Activated T-cell treated with anti-CD3 and anti-CD28 coated beads for 24 hours (primary cell): ENCODE measurements around the gene KCNMA1.

Experiments used
- DNase-seq: peaks from one replicate; pipeline ENCODE4 v3.0.0-alpha.2; 2020; ENCODE audit warnings: low read depth

KCNMA1 gene

DNA sequence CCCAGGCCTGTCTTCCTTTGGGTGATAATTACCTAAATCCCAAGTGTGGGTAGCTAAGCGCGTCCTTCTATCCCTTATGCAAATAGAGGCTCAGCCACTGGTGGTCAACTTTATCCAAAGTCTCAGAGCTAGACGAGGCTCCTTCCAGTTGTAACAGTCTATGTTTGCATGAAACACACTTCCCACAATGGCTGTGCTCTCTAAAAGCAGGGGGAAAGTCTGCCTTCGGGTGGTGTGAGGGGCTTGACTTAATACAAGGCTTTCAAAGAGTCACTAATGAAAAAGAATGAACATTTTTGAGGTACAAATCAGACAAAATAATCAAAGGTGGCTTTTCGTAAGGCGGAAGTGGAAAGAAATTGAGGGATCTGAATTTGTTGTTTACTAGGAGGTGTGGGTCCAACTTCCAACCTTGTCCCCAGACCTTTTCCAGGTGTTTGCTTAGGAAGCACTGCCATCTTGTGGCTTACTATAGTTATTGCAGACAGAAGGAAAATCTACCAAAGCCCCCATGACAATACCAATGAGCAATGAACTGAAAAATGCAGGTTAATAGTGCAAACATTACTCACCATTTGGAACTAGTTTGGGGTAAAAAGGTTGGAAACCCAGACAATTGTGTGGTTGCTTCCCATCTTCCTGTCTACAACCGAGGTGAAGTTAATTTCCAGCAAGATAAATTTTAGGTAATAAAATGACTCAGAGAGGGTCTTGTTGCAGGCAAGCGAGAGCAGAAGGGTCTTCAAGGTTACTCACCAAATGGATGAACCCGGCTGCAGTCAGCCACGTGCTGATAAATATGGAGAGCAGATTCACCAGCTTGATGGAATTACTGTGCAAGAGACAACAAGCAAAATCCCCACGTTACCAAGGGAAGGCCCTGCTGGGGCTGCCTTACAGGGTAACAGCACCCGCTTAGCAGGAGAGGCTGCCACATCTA lies 525.7 kb downstream of the KCNMA1 start:
- no peak for DNase-seq

DNA sequence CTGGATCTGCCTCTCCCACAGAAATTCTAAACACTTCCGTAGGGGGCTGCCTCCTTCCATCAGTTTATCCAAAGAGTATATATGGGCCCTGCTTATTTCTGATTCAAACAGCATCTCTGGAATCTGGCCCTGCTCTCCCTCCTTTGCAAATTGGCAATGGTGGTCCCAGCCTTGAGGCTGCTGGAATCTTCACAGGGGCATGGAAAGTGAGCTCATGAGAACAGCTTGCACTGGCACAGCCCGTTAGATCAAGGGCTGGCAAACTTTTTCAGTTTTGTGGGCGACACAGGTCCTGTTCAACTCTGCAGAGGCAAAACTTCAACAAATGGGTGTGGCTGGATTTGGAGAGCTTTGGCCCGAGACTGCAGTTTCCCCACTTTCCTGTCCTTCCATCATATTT lies 526.9 kb downstream of the KCNMA1 start:
- DNase-seq: no peak

DNA sequence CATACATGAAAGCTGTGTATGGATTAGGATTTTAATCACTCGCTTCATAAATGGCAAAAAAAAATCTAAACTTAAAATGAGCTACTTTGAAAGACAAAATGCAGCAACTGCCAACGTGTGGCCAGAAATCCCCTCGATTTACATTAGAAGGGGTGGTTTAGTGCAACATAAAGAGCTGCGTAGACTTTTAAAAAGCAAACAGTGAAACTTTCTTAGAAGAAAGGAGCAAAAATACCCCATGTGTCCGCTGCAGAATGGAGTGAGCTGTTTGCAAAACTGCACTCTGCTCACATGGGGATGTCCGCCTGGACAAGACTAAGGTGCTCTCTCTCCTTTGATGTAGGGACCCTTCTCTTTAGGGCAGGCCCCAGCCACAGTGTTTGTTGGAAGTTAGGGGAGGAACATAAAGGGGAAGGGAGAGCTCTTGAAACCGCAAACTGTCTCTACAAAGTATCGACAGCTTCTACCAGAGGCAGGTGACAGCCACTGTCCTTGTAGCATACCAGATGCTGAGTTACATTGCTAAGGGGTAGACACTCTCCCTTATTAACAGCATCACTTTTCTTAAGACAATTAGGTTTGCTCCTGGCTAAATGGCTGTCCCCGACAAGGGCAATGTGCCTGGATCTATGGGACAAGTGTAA lies 528.1 kb downstream of the KCNMA1 start:
- DNase-seq: no peak

DNA sequence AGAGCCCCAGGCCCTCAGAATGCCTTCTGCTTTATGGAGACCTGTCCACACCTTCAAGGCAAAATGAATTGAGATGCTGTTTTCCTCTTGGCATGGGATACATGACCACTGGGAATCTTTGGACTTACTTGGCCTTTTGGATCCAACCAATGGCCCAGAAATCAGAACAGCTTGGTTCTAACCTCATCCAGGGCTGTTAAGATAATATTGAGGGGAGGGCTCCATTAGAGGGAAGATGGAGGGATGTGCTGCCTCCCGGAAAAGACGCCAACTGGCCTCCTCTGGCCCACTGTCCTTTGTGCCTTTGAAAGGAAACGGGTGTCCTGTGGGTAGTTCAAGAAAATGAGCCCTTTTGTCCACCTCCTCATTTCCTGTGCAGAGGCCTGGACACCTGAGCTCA lies 530.9 kb downstream of the KCNMA1 start:
- no peak for DNase-seq

DNA sequence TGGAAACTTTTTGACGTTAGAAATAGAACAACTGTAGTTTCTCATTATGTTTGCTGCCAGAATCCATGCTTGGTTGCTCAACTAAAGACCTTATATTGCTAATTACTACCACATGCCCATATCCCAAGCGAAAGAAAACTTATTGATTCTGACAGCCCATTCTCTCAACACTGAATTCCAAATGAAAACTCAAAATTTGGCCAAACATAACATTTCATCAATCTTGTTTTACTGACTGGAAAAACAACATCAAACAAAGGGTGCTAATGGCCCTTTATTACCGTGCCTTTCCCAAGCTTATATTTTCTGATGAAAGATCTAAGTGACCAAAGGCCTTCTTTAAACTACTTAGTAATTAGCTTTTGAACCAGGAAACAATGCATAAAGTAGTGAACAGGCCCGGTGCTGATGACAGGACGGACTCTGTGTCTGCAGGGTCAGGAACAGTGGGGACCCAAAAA lies 531.8 kb downstream of the KCNMA1 start:
- no peak for DNase-seq

DNA sequence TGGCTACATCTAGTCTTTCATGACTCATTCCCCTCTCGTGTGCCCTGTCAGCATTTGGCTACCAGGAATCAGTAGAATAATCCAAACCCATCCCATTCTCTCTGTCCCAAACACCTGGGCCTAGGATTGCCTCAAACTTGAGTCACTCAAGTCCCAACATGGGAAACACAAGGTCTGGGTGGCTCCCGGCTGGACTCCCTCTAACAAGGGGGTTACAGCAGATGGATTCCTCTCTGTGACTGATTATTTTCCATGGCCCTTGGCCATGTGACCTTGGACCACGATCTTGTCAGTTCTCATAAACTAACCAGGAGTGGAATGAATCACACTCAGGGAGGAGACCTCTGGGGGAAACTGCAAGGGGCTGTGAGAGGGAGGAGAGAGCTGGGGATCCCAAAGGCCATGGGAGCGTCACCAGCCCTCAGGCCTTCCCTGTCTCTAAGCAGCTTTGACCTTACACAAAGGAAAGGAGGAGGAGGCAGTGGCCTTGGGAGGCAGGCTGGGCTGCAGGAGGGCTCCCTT lies 533.1 kb downstream of the KCNMA1 start:
- DNase-seq: no peak

DNA sequence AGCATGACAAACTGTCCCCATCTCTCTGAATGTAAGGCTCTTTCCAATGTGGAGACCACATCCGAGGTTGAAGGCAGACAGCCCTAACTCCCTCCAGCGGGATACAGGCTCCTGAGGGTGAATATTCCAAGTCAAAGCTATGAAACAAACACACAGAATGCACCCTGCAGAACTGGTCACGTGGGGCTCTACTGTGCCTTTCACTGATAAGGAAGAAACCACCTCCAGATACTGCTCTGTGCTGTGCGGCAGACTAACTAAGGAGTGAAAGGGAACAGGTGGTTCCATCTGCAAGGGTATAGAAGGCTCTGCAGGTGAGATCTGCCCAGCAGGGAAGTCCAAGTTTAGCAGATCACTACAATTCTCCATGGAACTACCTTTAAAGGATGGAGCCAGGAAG lies 534.4 kb downstream of the KCNMA1 start:
- no peak for DNase-seq

DNA sequence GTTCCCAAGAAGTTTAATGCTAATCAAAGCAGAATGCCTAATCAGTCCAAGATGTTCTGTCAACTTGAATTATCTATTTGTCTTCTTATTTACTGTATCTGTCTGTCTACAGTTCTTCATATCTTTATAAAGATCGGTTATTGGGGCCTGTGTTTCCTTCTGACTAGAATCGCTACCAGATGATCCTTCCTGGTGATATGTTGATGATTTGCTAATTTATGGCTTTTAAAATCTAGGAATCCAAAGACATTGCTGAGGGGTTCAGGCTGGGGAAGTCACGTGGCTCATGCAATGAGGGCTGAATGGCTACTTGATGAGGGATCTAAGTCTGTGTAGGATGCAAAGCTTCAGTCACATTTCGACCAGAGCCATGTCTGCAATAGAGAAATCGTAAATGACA lies 536.3 kb downstream of the KCNMA1 start:
- DNase-seq: no peak

DNA sequence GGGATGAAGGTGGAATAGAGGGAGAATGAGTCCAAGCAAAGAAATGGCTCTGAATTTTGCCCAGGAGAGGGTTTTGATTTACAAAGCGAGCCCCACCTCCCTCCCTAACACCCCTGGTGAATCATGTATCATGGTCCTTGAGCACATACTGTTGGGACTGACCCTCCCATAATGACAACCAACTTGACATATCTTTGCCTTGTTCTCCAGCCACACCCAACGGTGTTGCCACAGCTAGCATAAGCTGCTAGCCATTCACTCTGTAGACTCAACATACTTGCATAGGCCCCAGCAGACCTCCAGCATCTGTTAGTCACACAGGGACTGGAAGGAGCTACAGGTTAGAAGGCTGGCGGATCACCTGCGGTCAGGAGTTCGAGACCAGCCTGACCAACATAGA lies 538.5 kb downstream of the KCNMA1 start:
- no peak for DNase-seq

DNA sequence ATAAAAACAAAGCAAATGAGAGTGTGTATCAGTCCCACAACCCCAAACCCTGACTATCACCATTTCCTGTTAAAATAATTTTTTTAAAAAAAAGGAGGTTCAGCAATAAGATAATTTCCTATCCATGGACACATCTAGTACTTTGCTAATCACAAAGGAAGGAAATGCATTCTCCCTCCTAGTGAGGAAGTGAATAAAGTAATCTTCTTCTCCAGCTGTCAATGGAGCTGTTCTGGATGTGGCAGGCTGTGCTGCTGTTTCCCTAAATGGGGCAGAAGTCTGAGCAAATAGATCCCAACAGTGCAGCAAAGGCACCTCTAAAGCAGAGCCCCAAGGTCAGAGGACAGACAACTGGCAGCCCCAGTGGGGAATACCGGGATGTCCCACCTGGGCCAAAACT lies 540.0 kb downstream of the KCNMA1 start:
- no peak for DNase-seq

DNA sequence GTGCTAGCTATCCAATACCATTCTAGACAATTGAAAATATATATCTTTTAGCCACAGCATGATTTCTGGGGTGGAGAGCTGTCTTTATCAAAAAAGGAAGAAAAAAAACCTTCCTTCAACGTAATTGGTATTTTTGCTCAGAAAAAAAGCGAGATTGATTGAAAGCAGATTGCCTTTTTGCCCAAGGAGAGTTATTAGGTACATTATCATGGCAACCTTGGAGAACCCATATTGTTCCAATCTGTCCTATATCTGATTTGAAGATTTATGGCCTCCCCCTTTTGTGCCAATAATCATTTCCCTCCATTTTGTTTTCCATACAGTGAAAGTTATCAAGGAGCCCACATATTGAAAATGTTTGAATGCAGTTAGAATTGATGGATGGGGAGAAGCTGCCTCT lies 544.5 kb downstream of the KCNMA1 start:
- DNase-seq: no peak

DNA sequence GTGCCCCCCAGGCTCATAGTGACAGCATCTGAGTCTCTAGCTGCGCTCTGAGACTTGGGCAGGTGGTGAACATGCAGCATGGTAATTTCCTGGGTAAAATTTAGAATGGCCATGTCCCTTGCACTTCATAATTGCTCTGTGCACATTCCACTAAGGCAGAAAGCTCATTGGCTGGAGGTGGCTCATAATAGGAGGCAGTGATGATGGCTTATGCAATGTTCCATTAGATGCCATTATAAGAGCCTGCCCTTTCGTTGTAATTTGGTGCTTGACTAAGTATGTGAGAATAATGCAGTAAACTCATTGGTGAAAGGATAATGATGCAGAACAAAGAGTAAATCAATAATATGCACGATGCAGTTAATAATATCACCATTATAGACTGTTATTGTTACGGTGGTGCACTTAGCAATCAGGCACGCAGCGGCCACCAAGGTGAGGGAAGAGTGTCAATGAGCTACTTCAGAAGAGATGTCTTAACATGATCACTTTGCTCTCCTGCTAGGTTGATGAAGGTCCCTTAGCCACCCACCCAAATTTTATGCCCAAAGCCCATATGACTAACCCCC lies 545.9 kb downstream of the KCNMA1 start:
- DNase-seq: no peak

DNA sequence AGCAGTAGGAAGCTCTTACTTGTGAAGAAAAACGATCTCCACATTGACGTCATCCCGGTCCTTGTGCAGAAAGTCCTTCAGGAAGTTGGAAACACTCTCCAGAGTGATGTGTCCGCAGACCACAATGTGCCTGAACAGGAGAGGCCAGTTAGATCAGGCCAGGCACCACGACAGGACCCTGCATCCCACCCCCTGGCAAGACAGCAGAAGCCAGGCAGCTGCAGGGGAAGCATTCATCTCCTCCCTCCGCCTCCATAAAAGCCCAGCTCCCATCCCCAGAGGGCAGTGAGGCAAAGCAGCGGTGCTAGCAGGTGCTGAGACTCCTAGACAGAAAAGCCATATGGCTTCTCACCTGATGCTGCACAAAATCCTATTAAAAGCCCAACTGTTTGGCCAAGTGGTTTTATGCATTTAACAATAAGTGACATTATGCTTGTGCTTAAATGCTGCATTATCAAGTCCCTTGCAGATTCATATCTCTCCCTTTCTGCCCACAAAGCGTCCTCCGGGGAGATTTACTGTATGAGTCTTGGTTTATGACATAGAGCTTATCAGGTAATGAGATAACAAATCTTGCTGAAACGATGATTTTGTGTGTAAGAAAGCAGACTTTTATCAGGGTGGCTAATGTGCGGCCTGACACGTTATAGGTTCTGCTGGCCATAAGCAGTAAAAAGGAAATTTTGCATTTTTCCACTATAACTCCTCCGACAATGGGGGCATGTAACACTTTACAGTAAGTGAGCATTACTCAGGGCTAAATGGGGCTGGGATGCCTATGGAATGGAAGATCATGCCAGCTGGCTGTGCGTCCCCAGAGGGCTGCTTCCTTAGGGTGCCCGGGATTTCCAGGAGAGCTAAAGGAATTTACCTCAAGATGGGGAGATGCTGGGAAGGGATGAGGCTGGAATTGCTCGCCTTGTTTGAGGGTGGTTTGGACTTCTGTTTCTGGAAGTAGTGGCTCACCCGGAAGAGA lies 546.9 kb downstream of the KCNMA1 start:
- no peak for DNase-seq

DNA sequence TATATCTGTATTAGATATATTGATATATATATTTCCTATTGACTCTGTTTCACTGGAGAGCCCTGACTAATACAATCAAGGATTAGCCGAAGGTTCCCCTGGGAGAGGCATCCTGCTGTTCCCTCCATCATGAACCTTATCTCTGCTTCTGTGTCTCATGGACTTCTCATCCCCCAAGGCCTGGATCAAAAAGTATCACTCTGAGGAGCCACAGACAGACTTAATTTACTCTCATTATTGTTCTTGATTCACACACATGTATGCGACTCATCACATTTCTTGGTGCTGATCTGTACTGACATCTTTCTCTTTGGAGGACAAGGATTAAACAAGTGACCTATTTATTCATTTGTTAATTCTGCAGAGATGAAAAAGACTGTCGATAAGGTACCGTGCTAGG lies 550.2 kb downstream of the KCNMA1 start:
- no peak for DNase-seq

DNA sequence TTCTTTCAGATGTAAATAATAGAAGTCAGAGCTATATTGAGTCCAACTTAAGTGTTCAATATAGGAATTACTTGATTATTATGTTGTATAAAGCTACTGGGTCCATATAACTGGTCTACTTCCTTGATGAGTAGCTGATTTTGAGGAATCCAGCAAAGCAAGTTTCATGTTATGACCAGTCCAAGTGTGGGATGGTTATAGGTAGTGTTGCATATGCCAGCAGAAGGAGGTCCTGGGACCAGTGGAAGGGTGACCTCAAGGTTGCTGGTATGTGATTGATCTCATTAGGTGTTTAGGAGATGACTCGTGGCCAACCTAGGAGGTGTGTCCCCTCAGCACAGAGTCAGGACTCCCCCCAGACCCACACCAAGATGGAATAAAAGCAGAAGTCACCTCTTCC lies 551.5 kb downstream of the KCNMA1 start:
- DNase-seq: no peak

DNA sequence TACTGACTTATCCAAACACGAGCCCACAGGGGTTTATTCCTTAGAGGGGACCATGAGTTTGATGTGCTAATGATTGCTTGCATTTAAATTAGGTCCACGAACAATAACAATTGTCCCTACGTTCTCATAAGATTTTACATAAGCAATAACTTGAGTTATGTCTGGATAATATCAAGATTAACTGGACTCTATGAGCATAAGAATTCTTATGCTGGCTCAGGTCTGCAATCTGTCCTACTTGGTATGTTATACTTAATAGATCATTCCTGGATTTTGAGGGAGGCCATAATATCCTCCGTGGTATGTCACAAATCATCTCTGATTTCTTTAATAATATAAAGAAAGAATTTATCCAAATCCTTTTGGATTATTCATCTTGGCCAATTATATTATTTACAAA lies 552.3 kb downstream of the KCNMA1 start:
- DNase-seq: no peak

DNA sequence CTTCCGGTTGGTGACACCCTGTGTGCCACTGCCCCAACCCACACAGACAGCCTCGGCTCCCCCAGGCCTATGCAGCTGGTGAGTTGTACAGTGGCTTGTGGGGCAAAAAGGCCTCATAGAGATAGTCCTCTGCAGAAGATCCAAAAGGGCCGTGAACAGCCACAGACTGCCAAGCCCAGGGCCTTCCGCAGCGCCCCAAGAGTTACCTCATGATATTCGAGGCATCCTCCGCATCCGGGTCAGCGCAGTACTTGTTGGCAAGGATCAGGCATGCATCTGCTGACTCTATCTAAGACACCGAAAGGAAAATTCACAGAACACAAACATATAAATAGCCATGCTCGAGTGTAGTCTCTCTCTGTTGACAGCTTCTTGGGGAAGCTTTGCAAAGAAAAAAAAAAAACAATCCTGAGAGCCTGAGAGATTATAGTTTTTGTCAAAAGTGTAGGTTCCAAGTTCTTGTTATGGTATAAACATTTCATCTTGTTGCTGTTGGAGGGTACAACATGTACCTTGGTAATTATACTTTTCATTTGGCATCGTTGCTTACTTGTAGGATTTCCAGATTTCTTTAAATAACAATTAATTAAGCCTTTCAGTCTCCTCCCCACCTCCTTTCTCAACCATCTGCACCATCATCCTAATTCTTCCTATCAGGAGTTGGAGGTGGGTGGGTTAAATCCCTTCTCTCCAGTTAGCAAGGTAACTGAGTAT lies 553.0 kb downstream of the KCNMA1 start:
- DNase-seq: no peak

DNA sequence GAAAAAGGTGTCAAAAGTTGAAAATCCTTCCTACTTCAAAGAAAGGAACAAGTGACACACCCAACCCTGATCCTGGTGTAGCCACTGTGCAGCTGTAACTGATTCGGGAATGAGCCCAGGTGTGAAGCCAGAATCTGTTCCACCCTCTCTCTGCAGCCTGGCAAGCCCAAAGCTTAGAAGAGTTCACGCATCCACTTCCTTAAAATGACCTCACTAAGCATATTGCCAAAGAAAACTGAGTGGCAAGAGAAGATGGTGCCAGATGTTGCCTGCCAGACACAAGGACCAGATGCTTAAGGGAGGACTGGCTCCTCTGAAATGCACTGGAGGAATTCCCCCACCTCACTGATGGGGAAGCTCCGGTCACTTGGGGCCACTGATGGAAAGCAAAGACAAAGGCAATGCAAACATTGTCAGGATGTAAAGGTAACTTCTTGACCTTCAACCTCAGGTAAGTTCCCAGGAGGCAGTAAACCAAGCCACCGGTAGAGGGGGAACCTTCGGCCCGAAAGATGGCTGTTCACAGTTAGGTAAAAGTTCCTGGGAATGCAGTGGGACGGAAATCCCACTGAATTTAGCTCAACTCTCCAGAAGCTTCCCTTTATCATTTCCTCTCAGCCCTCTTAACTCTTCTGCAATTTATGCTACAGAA lies 554.9 kb downstream of the KCNMA1 start:
- DNase-seq: no peak

DNA sequence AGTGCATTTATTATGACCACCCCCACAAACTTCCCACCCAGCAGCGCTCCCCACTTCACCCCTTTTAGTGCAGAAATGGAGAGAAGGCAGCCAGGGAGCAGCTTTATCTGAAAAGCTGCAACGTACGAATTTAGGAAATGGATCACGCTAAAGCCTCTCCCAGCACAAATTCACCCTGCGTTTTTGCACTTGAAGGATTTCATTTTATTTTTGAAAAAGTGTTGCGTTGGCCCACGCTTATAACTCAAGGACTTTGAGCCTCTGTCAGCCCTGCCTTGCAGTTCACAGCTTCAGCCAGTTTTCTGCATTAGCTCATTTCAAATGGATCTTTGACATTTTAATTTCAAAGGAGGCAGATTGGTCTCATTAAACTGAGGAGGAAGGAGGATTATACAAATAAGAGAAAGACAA lies 556.1 kb downstream of the KCNMA1 start:
- DNase-seq: no peak

DNA sequence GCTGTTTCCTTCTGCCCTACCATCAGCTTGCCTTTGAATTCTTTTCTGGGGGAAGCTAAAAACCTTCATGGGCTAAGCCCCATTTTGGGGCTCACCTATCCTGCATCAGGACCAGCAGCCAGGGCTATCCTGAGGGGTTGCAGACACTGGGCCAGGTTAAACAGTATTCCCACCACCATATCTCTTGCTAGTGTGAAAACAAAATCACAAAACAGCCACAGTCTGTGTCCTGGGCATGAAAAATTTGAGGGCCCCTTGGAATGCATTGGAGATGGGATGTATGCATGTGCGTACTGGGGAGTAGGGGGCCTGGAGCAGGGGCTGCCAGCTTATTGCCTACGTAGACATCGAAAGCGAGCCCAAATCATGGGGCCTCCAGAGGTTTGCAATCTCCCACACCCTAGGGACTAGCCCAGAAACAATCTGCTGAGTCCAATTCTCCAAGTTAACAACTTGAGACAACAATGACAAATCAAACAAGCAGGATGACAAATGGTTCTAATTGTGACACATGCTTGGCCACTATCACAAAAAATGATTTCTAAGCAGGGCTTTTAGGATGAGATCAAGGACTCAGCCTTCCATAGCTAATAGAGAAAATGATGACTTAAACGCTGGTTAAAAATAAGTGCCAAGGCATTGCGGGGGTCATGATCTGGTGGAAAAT lies 557.1 kb downstream of the KCNMA1 start:
- no peak for DNase-seq
